GM12892 (cell line): ENCODE measurements around the gene COL4A6.

Experiments used
- POLR2A ChIP-seq: IDR thresholded peaks from 2 replicates; pipeline ENCODE4 v1.6.1; 2011; ENCODE audit warnings: low read depth, low read length, control low read depth
- POLR2AphosphoS5 ChIP-seq: IDR thresholded peaks from 2 replicates; pipeline ENCODE4 v1.6.1; 2011; ENCODE audit warnings: low read depth, low read length, control low read depth

DNA sequence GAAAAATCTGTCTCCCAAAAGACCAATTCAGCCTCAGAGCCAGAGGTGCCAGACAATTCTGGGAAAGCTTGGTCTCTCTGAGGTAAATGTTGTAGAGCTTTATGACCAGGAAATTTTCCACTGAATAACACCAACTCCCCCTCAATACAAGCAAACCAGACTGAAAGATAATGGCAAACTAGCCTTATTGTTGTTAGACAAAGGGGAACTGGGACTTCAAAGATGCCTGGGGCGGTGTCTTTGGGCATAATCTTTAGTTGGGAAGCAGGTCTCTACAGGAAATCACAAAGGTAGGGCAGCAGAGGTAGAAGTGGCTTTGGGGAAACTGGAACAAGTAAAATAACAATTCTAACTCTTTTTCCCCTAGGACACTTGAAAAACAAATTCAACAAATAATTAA lies 12.0 kb downstream of the COL4A6 start:
- no peak for TF ChIP-seq POLR2AphosphoS5
- TF ChIP-seq POLR2A: no peak
